ENCODE results near the gene LCE1F. TPM values are rescaled to one million over a fixed set of nuclear protein-coding genes. Genes with fewer than 3 reads are reported as not detected.

LCE1F gene
- total RNA-seq, 2 experiments from 2014 or later = not detected

- ATAC-seq (ENCODE audit: poor library complexity) = no peak
- Histone ChIP-seq H3K27me3 (ENCODE audit: control insufficient read depth in 1 of 2, insufficient read depth in 2 of 2, low read length in 2 of 2) (peaks cover 7 to 16% of the 10 kb centered on the region in 2 experiments), H3K4me1 (ENCODE audit: insufficient read depth, low read length) (no peaks in the 10 kb centered on the region), H3K27ac (ENCODE audit: low read depth in 1 of 2, low read length in 2 of 2) (no peak overlapping the region), H3K9me3 (ENCODE audit: control insufficient read depth in 1 of 2, insufficient read depth in 1 of 2, low read length in 2 of 2) (no peaks in the 10 kb centered on the region), H3K36me3 (ENCODE audit: insufficient read depth, low read length) (no peaks in the 10 kb centered on the region), H3K4me3 (ENCODE audit: low read length) (no peak overlapping the region)
- peaks cover 59% of the 10 kb centered on the region for H3K27me3 Mint-ChIP-seq
- no peak for DNase-seq
- POLR2A ChIA-PET = no interaction called here
- no peak overlapping the region for H3K27ac Mint-ChIP-seq
- intact Hi-C loops (cut with DNase I, micrococcal nuclease) = no loop called here
- H3K9me3 Mint-ChIP-seq = no peaks in the 10 kb centered on the region
- no peaks in the 10 kb centered on the region for H3K36me3 Mint-ChIP-seq (ENCODE audit: low read depth)
- H3K4me1 Mint-ChIP-seq (ENCODE audit: low read depth) = no peaks in the 10 kb centered on the region
- CTCF ChIA-PET = no interaction called here
- TF ChIP-seq, protein P1, sequence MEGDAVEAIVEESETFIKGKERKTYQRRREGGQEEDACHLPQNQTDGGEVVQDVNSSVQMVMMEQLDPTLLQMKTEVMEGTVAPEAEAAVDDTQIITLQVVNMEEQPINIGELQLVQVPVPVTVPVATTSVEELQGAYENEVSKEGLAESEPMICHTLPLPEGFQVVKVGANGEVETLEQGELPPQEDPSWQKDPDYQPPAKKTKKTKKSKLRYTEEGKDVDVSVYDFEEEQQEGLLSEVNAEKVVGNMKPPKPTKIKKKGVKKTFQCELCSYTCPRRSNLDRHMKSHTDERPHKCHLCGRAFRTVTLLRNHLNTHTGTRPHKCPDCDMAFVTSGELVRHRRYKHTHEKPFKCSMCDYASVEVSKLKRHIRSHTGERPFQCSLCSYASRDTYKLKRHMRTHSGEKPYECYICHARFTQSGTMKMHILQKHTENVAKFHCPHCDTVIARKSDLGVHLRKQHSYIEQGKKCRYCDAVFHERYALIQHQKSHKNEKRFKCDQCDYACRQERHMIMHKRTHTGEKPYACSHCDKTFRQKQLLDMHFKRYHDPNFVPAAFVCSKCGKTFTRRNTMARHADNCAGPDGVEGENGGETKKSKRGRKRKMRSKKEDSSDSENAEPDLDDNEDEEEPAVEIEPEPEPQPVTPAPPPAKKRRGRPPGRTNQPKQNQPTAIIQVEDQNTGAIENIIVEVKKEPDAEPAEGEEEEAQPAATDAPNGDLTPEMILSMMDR (IDR thresholded peaks at IDR 0.05) = no peak
- no peak overlapping the region for H3K4me3 Mint-ChIP-seq
Observed at GRCh38 chr1:152753586-152753985, 21.4 kb upstream of the LCE1F start.

DNA sequence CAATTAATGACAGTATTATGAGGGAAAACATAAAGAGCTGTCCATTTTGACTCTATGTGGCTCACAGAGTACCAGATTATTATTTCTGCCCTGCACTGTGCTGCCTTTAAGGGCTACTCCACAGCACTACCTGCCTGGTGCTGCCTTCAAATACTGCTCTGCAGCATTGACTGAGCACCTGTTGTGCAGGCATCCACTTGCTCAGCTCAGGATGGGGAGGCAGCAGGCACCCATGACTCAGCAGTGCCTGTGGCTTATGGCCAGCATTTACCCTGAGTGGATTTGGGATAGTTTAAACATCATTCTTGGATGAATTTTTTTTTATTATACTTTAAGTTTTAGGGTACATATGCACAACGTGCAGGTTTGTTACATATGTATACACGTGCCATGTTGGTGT is 18.1 kb upstream of the LCE1F start:
- no peak overlapping the region for H3K27ac Mint-ChIP-seq
- Histone ChIP-seq H3K4me1 (ENCODE audit: insufficient read depth, low read length) (no peaks in the 10 kb centered on the region), H3K27ac (ENCODE audit: low read depth in 1 of 2, low read length in 2 of 2) (no peak overlapping the region), H3K4me3 (ENCODE audit: low read length) (no peak overlapping the region), H3K9me3 (ENCODE audit: control insufficient read depth in 1 of 2, insufficient read depth in 1 of 2, low read length in 2 of 2) (peaks cover 0 to 6% of the 10 kb centered on the region in 2 experiments), H3K27me3 (ENCODE audit: control insufficient read depth in 1 of 2, insufficient read depth in 2 of 2, low read length in 2 of 2) (peaks cover 4 to 7% of the 10 kb centered on the region in 2 experiments), H3K36me3 (ENCODE audit: insufficient read depth, low read length) (no peaks in the 10 kb centered on the region)
- no peaks in the 10 kb centered on the region for H3K9me3 Mint-ChIP-seq
- ChIA-PET CTCF (no interaction called here), POLR2A (no interaction called here)
- H3K36me3 Mint-ChIP-seq (ENCODE audit: low read depth) = no peaks in the 10 kb centered on the region
- DNase-seq (no peak), ATAC-seq (ENCODE audit: poor library complexity) (no peak)
- TF ChIP-seq, protein P1 (IDR thresholded peaks at IDR 0.05) = no peak
- H3K4me1 Mint-ChIP-seq (ENCODE audit: low read depth) = no peaks in the 10 kb centered on the region
- intact Hi-C loops (cut with DNase I, micrococcal nuclease) = no loop called here
- peaks cover 62% of the 10 kb centered on the region for H3K27me3 Mint-ChIP-seq
- no peak overlapping the region for H3K4me3 Mint-ChIP-seq

GRCh38 chr1:152757747-152758146 is 17.2 kb upstream of the LCE1F start, which contains the start of gene KPRP:
TSS of gene KPRP (plus strand) at chr1:152758025. CDS start at chr1:152759589, 1,564 bp downstream.
- POLR2A ChIA-PET = no interaction called here
- Mint-ChIP-seq H3K9me3 (no peaks in the 10 kb centered on the region), H3K36me3 (ENCODE audit: low read depth) (no peaks in the 10 kb centered on the region), H3K4me3 (no peak within 1 kb of the TSS), H3K27ac (no peak within 1 kb of the TSS), H3K4me1 (ENCODE audit: low read depth) (no peaks in the 10 kb centered on the region), H3K27me3 (peaks cover 57% of the 10 kb centered on the region)
- CTCF ChIA-PET = no interaction called here
- Histone ChIP-seq H3K9me3 (ENCODE audit: control insufficient read depth in 1 of 2, insufficient read depth in 1 of 2, low read length in 2 of 2) (peaks cover 0 to 6% of the 10 kb centered on the region in 2 experiments), H3K4me1 (ENCODE audit: insufficient read depth, low read length) (no peaks in the 10 kb centered on the region), H3K36me3 (ENCODE audit: insufficient read depth, low read length) (no peaks in the 10 kb centered on the region), H3K4me3 (ENCODE audit: low read length) (no peak within 1 kb of the TSS), H3K27me3 (ENCODE audit: control insufficient read depth in 1 of 2, insufficient read depth in 2 of 2, low read length in 2 of 2) (peaks cover 4 to 7% of the 10 kb centered on the region in 2 experiments), H3K27ac (ENCODE audit: low read depth in 1 of 2, low read length in 2 of 2) (no peak within 1 kb of the TSS)
- DNase-seq (no peak), ATAC-seq (ENCODE audit: poor library complexity) (no peak)
- TF ChIP-seq, protein P1 (IDR thresholded peaks at IDR 0.05) = no peak
- intact Hi-C loops (cut with DNase I, micrococcal nuclease) = no loop called here

Data from CD4-positive, alpha-beta T cell (primary cell).